22Rv1 (cell line): ENCODE results near the gene ANK2.

Experiments used
- ZFX ChIP-seq: fragments of 450-650 bp; IDR thresholded peaks from 2 replicates; pipeline ENCODE4 v1.6.1; 2017; ENCODE audit warnings: antibody characterized with exemption, borderline replicate concordance
- TF ChIP-seq, protein P1 (sequence below): fragments of 450-650 bp; IDR thresholded peaks from 2 replicates; pipeline ENCODE4 v1.5.1; 2017; ENCODE audit warnings: mild to moderate bottlenecking

GRCh38 chr4:113260688-113261087, 211.2 kb downstream of the ANK2 start:
- TF ChIP-seq, protein P1, sequence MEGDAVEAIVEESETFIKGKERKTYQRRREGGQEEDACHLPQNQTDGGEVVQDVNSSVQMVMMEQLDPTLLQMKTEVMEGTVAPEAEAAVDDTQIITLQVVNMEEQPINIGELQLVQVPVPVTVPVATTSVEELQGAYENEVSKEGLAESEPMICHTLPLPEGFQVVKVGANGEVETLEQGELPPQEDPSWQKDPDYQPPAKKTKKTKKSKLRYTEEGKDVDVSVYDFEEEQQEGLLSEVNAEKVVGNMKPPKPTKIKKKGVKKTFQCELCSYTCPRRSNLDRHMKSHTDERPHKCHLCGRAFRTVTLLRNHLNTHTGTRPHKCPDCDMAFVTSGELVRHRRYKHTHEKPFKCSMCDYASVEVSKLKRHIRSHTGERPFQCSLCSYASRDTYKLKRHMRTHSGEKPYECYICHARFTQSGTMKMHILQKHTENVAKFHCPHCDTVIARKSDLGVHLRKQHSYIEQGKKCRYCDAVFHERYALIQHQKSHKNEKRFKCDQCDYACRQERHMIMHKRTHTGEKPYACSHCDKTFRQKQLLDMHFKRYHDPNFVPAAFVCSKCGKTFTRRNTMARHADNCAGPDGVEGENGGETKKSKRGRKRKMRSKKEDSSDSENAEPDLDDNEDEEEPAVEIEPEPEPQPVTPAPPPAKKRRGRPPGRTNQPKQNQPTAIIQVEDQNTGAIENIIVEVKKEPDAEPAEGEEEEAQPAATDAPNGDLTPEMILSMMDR = no peak
- TF ChIP-seq ZFX = no peak
